Esophagus muscularis mucosa (tissue), 4 donors: Measurements from ENCODE around the gene USP25.

Source experiments
- CTCF ChIP-seq, 3 experiments: fragments of 200-600 bp in 2 of 3; fragments of 450-650 bp in 1 of 3; sonication (generic) in 2 of 3; IDR thresholded peaks; one replicate each; pipeline ENCODE4 v1.5.1; 2017 to 2019; ENCODE audit warnings: antibody characterized with exemption in 3 of 3, mild to moderate bottlenecking in 2 of 3, moderate library complexity in 1 of 3
- EP300 ChIP-seq: sonication (generic); formaldehyde crosslinking; IDR thresholded peaks from one replicate; pipeline ENCODE4 v1.6.1; 2017; ENCODE audit warnings: antibody characterized with exemption
- POLR2A ChIP-seq: fragments of 450-650 bp; IDR thresholded peaks from one replicate; pipeline ENCODE4 v1.6.1; 2017; ENCODE audit warnings: antibody characterized with exemption, moderate library complexity, mild to moderate bottlenecking, low read depth
- POLR2AphosphoS5 ChIP-seq, 2 donors: sonication (generic); formaldehyde crosslinking; IDR thresholded peaks; one replicate each; pipeline ENCODE4 v1.6.1; 2017; ENCODE audit warnings: antibody characterized with exemption in 2 of 2

DNA sequence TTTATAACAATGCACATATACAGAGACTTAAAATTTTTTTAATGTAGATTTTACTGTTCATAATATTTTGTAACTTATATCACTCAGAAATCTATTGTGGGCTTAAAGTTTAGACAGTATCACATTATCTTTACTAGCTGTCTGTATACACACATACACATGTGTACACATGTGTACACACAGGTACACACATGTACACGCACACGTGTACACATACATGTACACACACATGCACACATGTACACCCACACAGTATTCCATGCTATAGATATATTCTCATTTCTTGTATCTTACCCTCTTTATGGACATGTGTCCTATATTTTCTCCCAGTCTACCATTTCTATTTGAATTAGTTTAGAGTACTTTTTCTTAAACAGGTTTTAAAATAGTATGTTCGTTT lies 123.3 kb downstream of the USP25 start:
- TF ChIP-seq CTCF (IDR thresholded peaks at IDR 0.05), result no peak
- no peak for TF ChIP-seq EP300
- TF ChIP-seq POLR2A, result no peak
- TF ChIP-seq POLR2AphosphoS5 (IDR thresholded peaks at IDR 0.05), result no peak
